Tibial nerve (tissue), 4 donors: ENCODE results near the gene MGAT3.

Source experiments
- EP300 ChIP-seq, 2 donors: sonication (generic); formaldehyde crosslinking; IDR thresholded peaks; one replicate each; pipeline ENCODE4 v1.6.1; 2017; ENCODE audit warnings: antibody characterized with exemption in 2 of 2, mild to moderate bottlenecking in 1 of 2
- POLR2A ChIP-seq, 2 donors: fragments of 450-650 bp; IDR thresholded peaks; one replicate each; pipeline ENCODE4 v1.6.1; 2017; ENCODE audit warnings: antibody characterized with exemption in 2 of 2, mild to moderate bottlenecking in 2 of 2, moderate library complexity in 2 of 2
- TF ChIP-seq, protein P1 (sequence below), 5 experiments: fragments of 200-600 bp in 3 of 5; fragments of 450-650 bp in 2 of 5; sonication (generic) in 3 of 5; IDR thresholded peaks; one replicate each; pipeline ENCODE4 v1.5.1; 2016 to 2019; ENCODE audit warnings: antibody characterized with exemption in 5 of 5, mild to moderate bottlenecking in 3 of 5, moderate library complexity in 2 of 5

GRCh38 chr22:39517470-39517869, 60.7 kb downstream of the MGAT3 start:
- TF ChIP-seq EP300 (IDR thresholded peaks at IDR 0.05) (no peak), POLR2A (IDR thresholded peaks at IDR 0.05) (no peak)
- TF ChIP-seq, protein P1, sequence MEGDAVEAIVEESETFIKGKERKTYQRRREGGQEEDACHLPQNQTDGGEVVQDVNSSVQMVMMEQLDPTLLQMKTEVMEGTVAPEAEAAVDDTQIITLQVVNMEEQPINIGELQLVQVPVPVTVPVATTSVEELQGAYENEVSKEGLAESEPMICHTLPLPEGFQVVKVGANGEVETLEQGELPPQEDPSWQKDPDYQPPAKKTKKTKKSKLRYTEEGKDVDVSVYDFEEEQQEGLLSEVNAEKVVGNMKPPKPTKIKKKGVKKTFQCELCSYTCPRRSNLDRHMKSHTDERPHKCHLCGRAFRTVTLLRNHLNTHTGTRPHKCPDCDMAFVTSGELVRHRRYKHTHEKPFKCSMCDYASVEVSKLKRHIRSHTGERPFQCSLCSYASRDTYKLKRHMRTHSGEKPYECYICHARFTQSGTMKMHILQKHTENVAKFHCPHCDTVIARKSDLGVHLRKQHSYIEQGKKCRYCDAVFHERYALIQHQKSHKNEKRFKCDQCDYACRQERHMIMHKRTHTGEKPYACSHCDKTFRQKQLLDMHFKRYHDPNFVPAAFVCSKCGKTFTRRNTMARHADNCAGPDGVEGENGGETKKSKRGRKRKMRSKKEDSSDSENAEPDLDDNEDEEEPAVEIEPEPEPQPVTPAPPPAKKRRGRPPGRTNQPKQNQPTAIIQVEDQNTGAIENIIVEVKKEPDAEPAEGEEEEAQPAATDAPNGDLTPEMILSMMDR (IDR thresholded peaks at IDR 0.05) = no peak
